ENCODE data around the gene SCNN1B. TPM values are rescaled to one million over a fixed set of nuclear protein-coding genes. Genes with fewer than 3 reads are reported as not detected.

The SCNN1B gene
- polyA plus RNA-seq, 1 donor from 2014 or later = not detected

- Histone ChIP-seq H3K36me3 (ENCODE audit: insufficient read depth, low read length) (no peaks in the 10 kb centered on the region), H3K27me3 (ENCODE audit: insufficient read depth, low read depth, low read length) (no peaks in the 10 kb centered on the region), H3K79me2 (replicated peaks; ENCODE audit: insufficient read depth, low read length) (no peaks in the 10 kb centered on the region), H3K9me3 (ENCODE audit: low read length) (no peaks in the 10 kb centered on the region), H3F3A (ENCODE audit: insufficient read depth, low read length, poor library complexity, severe bottlenecking) (no peaks in the 10 kb centered on the region), H4K20me1 (ENCODE audit: insufficient read depth) (no peaks in the 10 kb centered on the region), H2AFZ (ENCODE audit: low read depth, low read length) (no peak overlapping the region), H3K4me3 (ENCODE audit: low read length) (no peak overlapping the region), H3K4me2 (ENCODE audit: low read length) (no peak overlapping the region), H3K9me2 (ENCODE audit: insufficient read depth, low read length) (no peaks in the 10 kb centered on the region), H3K9ac (ENCODE audit: low read length) (no peak overlapping the region), H3K27ac (ENCODE audit: low read length) (no peak overlapping the region)
- TF ChIP-seq, protein P1, sequence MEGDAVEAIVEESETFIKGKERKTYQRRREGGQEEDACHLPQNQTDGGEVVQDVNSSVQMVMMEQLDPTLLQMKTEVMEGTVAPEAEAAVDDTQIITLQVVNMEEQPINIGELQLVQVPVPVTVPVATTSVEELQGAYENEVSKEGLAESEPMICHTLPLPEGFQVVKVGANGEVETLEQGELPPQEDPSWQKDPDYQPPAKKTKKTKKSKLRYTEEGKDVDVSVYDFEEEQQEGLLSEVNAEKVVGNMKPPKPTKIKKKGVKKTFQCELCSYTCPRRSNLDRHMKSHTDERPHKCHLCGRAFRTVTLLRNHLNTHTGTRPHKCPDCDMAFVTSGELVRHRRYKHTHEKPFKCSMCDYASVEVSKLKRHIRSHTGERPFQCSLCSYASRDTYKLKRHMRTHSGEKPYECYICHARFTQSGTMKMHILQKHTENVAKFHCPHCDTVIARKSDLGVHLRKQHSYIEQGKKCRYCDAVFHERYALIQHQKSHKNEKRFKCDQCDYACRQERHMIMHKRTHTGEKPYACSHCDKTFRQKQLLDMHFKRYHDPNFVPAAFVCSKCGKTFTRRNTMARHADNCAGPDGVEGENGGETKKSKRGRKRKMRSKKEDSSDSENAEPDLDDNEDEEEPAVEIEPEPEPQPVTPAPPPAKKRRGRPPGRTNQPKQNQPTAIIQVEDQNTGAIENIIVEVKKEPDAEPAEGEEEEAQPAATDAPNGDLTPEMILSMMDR (IDR thresholded peaks at IDR 0.05; ENCODE audit: poor library complexity, severe bottlenecking) = no peak
- TF ChIP-seq SMC3 (conservative IDR thresholded peaks at IDR 0.05; ENCODE audit: poor library complexity) = no peak
- no peak for TF ChIP-seq EZH2 (IDR thresholded peaks at IDR 0.05; ENCODE audit: borderline replicate concordance, insufficient read depth, low read length, poor library complexity, severe bottlenecking)
- TF ChIP-seq MXI1 (conservative IDR thresholded peaks at IDR 0.05; ENCODE audit: poor library complexity, severe bottlenecking) = no peak
- TF ChIP-seq EP300 (conservative IDR thresholded peaks at IDR 0.05; ENCODE audit: poor library complexity, severe bottlenecking) = no peak
- no peak for TF ChIP-seq POLR2AphosphoS5 (IDR thresholded peaks at IDR 0.05)
- no peak for TF ChIP-seq TAF1 (IDR thresholded peaks at IDR 0.05; ENCODE audit: low read depth)
- no peak for TF ChIP-seq RAD21 (conservative IDR thresholded peaks at IDR 0.05)
- TF ChIP-seq, protein P2, sequence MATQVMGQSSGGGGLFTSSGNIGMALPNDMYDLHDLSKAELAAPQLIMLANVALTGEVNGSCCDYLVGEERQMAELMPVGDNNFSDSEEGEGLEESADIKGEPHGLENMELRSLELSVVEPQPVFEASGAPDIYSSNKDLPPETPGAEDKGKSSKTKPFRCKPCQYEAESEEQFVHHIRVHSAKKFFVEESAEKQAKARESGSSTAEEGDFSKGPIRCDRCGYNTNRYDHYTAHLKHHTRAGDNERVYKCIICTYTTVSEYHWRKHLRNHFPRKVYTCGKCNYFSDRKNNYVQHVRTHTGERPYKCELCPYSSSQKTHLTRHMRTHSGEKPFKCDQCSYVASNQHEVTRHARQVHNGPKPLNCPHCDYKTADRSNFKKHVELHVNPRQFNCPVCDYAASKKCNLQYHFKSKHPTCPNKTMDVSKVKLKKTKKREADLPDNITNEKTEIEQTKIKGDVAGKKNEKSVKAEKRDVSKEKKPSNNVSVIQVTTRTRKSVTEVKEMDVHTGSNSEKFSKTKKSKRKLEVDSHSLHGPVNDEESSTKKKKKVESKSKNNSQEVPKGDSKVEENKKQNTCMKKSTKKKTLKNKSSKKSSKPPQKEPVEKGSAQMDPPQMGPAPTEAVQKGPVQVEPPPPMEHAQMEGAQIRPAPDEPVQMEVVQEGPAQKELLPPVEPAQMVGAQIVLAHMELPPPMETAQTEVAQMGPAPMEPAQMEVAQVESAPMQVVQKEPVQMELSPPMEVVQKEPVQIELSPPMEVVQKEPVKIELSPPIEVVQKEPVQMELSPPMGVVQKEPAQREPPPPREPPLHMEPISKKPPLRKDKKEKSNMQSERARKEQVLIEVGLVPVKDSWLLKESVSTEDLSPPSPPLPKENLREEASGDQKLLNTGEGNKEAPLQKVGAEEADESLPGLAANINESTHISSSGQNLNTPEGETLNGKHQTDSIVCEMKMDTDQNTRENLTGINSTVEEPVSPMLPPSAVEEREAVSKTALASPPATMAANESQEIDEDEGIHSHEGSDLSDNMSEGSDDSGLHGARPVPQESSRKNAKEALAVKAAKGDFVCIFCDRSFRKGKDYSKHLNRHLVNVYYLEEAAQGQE (IDR thresholded peaks at IDR 0.05; ENCODE audit: borderline replicate concordance) = no peak
Measured at GRCh38 chr16:23334950-23335349, 32.8 kb downstream of the SCNN1B start.

DNA sequence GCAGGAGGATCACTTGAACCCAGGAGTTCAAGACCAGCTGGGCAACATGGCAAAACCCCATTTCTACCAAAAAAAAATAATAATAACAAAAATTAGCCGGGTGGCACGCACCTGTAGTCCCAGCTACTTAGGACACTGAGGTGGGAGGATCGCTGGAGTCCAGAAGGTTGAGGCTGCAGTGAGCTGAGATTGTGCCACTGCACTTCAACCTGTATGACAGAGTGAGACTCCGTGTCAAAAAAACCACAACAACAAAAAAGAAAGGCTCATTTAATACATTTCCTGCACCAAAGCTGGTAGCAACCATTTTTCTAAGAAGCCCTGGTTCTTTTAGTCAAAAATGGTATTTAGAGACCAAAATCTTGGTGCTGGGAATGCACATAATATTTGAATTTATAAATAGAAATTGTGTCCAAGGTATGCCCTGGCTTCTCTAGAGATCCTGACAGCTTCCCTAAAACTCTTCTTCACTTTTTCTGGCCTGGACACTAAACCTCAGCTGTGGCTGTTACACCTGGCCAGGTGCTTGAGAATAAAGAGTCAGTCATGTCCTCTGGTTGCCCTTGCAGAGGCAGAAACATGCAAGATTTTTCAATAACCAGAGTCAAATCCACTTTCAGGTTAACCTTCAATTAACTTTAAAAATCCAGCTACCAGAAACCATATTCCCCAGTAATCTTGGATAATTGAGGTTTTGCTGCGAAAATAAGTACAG is 35.9 kb downstream of the SCNN1B start:
- Histone ChIP-seq H3K79me2 (replicated peaks; ENCODE audit: insufficient read depth, low read length) (no peaks in the 10 kb centered on the region), H3K27ac (ENCODE audit: low read length) (no peak overlapping the region), H3K9me3 (ENCODE audit: low read length) (no peaks in the 10 kb centered on the region), H3K4me2 (ENCODE audit: low read length) (no peak overlapping the region), H2AFZ (ENCODE audit: low read depth, low read length) (no peak overlapping the region), H3K4me3 (ENCODE audit: low read length) (no peak overlapping the region), H3K9ac (ENCODE audit: low read length) (no peak overlapping the region), H3K36me3 (ENCODE audit: insufficient read depth, low read length) (no peaks in the 10 kb centered on the region), H3F3A (ENCODE audit: insufficient read depth, low read length, poor library complexity, severe bottlenecking) (no peaks in the 10 kb centered on the region), H3K9me2 (ENCODE audit: insufficient read depth, low read length) (no peaks in the 10 kb centered on the region), H3K27me3 (ENCODE audit: insufficient read depth, low read depth, low read length) (no peaks in the 10 kb centered on the region), H4K20me1 (ENCODE audit: insufficient read depth) (no peaks in the 10 kb centered on the region)
- TF ChIP-seq SMC3 (conservative IDR thresholded peaks at IDR 0.05; ENCODE audit: poor library complexity) = no peak
- no peak for TF ChIP-seq TAF1 (IDR thresholded peaks at IDR 0.05; ENCODE audit: low read depth)
- TF ChIP-seq EP300 (conservative IDR thresholded peaks at IDR 0.05; ENCODE audit: poor library complexity, severe bottlenecking) = no peak
- no peak for TF ChIP-seq MXI1 (conservative IDR thresholded peaks at IDR 0.05; ENCODE audit: poor library complexity, severe bottlenecking)
